ENCODE results near the gene SFMBT2.
A peak's percentile ranks its signal among the peaks of the same experiment; 100 is the strongest.

SFMBT2 gene

DNA sequence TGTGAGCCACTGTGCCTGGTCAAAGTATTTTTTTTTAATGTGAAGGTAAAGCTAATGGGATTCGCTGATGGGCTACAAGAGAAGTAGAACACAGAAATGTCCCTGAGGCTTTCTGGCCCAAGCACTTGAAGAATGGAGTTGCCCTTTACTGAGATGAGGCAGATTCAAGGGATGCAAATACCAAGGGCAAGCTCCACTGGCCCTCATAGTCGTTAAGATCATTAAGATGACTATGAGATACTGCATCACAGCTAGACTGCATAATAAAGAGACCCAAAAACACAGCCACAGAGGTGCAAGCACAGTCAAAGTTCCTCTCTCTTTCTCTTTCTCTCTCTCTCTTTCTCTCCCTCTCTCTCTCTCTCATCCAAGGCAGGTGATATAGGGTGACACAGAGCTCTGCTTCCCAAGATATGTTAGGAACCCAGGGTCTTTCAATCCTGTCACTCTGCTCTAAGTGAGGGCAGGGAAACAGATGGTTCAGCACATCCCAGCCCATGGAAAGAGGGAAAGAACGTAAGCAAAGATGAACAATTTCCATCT is 117.4 kb downstream of the SFMBT2 start:
- DNase-seq = no peak

DNA sequence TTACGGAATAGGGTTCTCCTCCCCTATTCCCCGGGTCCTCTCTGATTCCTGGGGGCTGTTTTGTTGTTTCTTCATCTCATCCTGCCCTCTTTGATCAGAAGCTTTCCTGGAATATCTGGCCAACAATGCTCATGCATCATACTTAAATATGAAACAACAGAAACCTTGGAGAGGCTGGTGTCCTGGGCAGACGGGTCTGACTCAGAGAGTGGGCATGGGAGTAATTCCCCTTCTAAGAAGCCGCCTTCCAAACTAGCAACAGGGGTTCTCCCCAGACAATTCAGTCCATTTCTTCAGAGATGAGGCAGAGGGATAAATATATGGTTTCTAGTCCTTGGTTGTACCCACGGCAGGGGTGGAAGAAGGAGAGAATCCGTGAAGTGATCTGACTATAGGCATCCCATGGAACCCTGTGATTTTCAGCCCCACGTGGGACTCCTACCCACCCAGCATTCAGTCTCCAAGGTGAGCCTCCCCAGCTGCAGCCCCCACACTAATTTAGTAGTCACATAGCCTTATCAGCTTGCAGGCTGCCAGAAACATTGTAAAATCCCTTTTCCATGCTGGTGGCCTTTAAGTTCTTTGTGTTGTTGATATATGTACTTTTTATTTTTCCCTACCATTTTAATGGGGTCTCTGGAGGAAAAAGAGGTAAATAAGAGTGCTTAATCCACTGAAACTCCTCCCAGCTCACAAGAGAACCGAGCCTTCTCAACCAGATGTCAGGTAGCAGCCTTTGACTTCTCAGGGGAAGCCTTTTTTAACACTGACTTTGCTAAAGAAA is 119.2 kb downstream of the SFMBT2 start:
- DNase-seq = no peak

DNA sequence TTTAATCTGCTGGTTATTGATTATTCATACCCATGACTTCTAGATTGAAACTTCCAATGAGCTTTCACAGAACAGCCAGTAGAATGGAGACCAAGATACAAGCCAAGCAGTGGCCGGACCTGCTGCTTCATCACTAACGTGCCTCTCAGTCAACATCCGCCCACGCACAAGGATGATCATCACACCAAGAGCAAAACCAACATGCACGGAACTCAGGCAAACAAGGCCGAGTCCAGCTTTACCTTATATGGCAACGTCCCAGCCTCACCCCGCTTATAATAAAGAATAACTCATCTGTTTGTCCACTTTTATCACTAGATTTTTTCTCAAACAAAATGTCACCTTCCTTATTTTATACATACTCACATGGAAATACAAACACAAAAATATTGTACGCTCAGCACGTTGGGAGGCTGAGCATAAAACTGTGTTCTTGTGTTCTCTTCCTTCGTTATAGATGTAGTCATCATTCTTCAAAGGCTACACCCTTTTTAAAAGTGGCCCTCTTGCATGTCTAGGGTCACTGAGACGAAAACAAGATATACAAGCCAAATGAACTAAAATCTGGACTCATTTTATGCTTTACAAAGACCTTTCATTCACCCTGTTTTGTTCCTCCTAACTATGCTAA is 122.7 kb downstream of the SFMBT2 start:
- no peak for DNase-seq

DNA sequence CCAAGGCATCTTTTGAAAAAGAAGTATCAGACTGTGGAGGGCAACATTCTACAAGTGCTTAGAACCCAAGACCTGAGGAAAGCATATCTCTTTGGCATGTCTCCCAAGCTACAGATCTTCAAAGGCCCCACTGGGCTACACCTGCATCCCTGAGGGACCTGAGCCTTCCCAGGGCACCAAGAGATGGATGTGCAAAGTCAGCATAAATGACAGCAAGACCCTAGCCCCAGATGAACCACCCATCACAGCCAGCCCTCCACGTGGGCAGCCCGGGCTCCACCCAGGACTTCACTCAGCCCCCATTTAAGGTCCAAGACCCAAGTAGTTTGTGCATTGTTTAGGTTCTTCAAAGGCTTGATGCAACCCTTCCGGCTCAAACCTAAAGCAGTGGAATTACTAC is 123.5 kb downstream of the SFMBT2 start:
- DNase-seq = no peak

DNA sequence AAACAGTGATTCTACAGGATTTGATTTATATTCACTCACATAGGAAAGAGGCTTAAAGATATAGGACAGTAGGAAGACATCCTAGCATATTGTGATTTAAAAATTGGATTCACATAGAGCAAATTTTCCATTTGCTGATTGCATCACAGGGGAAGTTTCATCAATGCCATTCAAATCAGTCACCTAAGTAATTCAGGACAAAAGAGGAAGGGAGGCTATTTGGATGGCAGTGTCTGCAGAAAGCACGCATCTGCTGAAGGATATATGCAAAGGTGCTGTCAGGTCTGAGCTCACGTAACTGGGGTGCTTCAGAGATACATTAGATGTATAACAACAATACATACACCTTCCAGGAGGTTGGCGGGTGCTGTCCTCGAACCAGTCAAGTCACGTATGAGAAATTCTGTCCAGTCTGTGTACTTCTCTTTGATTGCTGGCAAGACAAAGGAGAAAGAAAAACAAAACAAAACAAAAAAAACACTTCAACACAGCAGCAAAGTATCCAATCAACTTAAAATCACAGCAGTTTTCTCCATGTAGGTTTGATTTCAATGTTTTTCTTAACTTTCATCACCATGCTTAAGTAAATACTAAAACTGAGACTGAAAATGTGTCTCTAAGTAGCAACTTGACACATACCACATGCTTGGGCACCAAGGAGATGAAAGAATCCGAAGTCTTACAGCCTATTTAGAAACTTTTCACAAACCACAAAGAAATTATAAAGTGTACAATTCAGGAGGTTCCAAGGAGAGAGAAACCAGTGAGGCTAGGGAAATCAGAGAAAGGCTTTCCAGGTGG is 125.1 kb downstream of the SFMBT2 start:
- DNase-seq = no peak

DNA sequence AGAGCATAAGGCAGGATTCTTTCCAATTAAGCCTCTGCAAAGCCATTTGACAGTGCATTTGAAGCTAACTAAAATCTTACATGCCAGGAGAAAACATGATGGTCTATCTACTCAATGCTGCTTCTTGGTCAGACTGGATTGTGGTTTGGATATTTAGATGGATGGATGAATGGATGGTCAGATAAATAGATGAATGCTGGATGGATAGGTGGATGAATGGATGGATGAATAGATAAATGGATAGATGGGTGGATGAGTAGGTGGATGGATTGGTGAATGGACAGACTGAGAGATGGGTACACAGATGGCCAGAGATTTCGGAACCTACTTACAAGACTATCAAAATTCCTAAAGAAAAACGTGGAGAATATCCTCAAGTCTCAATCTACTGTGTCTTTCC is 127.6 kb downstream of the SFMBT2 start:
- no peak for DNase-seq

DNA sequence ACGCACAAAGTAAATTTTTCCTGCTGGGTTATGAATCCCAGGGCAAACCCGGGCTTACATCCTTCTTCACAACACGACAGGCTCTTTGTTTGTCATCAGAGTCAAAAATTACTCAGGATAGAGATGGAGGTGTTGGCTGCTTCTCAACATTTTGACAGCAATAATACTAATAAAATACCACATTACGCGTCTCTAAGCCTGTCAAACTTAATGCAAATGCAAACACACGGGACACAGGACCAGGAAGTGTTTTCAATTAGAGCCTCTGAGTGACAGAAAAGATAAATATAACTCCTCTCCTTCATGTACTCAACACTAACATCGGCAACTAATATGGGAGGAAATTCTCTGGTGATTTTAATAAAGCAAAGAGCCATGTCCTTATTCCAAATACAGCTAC is 128.4 kb downstream of the SFMBT2 start:
- no peak for DNase-seq

DNA sequence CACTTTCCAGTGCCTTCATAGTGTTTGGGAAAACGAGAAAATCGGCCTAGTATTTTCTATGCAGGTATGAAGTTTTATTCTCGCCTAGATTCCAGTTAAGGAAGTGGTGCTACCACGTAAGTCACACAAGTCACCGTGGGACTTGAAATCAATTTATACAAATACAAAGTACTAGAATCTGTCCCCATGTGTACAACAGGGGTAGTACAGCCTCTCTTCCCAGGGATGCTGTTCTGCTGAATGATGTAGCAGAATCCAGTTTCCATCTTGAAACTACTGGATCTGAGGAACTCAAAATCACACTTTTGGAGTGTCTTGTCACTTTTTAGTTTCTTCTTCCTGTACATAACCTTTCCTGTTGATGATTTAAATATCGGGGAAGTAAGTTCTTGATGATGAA is 129.4 kb downstream of the SFMBT2 start:
- no peak for DNase-seq

DNA sequence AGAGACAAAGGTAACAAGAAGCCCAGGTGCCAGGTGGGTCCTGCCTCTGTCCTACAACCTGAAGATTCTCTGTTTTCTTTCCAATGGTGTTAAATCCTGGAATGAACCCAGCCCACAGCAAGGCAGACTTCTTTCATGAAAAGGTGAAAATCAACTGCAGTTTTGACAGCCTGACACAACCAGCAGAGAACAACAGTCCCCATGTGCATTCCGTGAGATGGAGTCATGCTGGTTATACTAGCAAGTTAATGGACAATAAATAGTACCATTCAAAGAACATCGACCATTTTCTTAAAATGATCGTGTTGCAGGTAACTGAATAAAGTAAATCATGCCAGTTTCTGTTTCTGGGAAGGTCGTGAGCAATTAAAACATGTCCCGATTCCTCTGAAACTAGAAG is 131.5 kb downstream of the SFMBT2 start:
- DNase-seq = no peak

DNA sequence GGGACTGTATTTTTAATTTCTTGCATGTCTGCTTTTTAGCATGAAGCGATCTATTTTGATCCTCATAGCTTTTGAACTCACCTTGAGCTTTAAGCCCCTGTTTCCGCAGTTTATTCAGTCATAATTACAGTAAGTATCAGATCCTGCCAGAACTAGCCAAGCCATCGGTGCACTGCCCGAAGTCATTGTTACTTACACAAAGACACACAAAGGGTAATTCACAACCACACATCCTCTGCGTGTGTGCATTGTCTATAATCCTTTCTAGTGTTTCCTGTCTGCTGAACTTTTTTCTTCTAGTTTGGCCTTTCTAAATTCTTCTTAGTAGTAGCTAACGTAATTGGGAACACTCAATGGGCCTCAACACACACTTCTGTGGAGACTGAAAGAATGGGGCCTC is 133.0 kb downstream of the SFMBT2 start:
- DNase-seq = no peak

DNA sequence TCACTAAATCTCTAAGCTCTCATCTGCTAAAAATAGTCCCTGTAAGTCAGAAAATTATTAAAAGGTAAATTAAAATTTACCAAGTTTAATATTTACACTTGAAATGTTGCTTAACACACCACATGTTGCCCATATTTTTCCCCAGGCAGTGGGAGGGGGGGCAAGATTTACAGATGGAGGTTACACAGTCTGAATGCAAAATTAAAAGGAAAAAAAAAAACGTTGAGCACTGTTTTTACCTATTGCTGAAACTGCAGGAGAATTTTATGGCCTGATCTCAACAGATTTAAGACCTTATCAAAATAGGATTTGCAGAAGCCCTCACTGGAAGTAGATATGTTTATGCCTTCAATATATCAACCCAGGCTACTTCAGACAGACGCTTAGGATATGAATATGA is 133.4 kb downstream of the SFMBT2 start:
- no peak for DNase-seq

DNA sequence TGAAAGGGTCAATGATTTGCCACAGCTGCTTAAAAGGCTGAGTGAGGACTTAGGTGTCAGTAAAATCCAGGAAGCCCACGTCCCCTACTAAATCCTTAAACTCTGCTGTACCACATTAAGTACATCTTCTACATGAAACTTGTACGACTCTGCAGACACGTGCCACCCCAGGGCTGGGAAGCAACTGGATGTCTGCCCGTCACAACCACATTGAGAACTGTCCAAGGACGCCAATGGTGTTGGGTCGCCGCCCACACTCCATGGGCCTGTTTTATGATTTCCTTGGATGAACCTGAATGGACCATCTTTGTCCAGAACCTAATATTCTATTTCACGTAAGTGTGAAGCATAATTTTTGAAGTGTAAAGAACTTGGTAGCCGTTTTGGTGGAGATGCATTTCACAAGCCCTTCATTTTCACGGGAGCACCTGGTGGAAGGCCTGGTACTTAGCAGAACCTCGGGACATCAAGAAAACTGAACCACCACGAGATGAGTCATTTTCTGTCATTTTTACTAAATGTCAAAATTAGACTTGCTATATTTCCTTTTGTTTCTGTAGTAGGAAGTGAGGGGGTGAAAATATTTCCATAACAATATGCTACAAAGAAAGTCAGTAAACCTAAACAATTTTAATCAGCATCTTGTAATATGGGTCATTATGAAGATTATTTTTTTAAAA is 134.9 kb downstream of the SFMBT2 start:
- DNase-seq = no peak

DNA sequence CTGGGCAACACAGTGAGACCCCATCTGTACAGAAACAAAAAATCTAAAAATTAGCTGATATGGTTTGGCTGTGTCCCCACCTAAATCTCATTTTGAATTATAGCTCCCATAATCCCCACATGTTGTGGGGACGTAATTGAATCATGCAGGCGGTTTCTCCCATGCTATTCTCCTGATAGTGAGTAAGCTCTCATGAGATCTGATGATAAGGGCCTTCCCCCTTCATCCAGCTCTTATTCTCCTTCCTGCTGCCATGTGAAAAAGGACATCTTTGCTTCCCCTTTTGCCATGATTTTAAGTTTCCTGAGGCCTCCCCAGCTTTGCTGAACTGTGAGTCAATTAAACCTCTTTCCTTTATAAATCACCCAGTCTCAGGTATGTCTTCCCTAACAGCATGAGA is 136.5 kb downstream of the SFMBT2 start:
- no peak for DNase-seq

DNA sequence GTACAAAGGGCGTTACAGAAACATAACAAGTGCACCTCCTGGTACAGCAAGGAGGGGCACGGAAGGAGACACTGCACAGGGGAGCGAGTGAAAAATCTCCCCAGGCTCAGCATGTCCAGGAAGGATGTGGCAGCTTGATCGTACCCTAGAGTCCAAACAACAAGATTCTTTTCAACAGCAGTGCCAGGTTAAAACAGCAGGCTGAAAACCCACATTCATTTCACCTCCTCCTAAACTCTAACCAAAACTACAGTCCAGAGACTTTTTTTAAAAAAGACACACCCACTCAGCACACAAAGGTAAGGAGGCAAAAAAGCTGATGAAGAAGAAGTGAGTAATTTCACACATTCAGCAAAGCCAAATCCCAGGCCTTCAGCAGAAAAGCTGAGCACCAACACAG is 138.8 kb downstream of the SFMBT2 start:
- no peak for DNase-seq

DNA sequence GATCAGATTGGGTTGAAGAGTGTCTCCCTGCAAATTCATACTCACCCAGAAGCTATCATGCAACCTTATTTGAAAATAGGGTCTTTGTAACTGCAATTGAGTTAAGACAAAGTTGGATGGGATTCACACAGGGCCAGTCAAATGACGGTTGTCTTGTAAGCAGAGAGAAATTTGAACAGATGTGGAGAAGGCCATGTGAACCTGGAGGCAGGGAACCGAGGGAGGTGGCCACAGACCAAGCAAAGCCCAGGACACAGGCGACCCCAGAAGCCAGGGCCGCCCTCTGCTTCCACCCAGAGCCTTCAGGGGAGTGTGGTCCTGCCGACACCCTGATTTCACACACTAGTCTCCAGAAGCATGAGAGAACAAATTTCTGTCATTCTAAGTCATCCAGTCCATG is 140.8 kb downstream of the SFMBT2 start:
- DNase-seq = no peak

DNA sequence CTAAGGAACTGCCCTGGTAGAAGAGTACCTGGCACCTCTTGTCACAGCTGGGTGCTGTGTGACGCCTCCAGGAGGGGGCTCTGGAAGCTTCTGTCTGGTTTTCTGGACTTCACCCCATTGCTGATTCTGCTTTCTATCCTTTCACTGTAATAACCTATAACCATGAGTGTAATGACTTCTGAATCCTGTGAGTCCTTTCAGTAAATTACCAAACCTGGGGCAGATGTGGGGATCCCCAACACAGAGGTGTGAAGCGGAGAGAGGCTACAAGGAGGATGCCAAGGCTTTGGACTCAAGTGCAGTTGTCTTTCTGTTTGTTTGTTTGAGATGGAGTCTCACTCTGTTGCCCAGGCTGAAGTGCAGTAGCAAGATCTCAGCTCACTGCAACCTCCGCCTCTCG is 143.7 kb downstream of the SFMBT2 start:
- no peak for DNase-seq

DNA sequence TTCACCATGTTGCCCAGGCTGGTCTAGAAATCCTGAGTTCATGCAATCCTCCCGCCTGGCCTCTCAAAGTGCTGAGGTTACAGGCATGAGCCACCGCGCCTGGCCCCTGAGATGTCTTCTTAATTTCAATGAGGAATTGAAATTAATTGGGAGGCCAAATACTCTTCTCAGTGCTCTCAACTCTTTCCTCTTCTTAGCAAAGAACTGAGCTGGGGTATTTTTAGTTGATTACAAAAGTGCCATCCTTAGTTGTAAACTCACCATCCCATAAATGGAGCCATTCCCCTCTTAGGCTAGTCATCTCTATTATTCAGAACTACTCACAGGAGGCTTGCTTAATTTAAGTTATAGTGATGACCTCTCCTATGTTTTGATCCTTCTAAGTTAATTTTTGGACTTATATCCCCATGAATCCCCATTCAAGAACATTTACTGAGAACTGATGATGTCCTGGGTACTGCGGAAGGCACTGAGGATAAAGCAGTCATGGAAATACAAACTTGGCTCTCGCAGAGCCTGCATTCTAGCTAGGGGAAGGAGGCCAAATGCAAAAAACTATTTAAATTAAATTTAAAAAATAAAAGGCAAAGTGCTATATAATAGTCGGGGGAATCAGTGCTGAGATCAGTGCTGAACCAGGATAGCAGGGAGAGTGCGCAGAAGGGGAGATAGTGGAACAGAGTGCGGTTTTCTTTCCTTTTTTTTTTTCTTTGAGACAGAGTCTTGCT is 145.3 kb downstream of the SFMBT2 start:
- no peak for DNase-seq

DNA sequence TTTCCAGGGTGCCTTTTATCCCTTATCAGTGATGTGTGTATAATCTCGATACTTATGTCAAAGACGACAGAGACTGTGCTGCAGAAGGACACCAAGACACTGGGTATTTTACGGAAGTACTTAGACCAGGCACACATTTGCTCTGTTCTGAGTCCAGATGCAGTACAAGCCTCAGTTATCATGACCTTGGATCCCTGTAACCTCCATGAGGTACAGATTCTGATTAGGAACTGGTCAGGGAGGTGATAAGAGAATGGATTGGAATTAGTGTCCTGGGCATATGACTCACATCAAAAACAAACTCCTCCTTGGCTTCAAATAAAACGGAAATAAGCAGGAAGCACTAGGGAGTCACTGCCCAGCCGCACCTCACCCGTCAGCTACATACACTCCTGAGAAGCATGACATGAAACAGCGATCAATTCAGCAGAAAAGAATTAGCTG is 146.5 kb downstream of the SFMBT2 start:
- no peak for DNase-seq

DNA sequence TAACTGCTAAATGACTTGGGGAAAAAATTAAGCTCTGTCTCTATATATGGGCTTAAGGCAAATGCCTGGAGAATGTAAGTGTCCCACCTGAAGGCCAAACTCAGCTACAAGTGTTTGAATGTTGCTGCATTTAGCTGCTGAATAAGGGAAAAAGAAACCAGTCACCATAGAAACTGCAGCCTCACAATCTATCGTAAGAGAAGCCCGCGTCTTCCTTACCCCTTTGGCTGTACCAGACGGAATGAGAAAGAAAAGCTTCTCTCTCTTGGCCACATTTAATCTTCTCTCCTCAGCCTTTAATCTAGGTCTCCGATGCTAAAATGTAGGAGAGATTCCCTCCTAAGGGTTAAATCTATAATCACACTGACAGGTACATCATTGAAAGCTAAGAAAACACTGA is 147.2 kb downstream of the SFMBT2 start:
- DNase-seq = no peak

DNA sequence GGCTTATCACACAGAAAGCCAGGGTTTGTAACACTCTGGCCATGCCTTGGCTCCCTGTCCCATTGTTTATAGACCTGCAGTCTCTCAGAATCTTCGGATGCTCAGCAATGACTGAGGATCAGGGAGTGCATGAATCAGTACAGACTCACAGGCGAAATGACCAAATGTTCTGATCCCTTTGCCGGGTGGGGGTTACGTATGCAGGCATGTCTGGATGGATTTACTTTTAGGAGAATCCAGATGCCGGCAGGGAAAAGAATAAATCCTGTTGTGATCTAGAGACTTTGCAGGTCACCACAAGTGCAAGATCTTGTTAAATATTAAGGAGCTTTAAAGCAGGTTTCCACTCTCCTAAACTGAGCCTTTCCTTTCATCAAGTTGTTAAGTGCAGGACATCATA is 149.5 kb downstream of the SFMBT2 start:
- DNase-seq = no peak

DNA sequence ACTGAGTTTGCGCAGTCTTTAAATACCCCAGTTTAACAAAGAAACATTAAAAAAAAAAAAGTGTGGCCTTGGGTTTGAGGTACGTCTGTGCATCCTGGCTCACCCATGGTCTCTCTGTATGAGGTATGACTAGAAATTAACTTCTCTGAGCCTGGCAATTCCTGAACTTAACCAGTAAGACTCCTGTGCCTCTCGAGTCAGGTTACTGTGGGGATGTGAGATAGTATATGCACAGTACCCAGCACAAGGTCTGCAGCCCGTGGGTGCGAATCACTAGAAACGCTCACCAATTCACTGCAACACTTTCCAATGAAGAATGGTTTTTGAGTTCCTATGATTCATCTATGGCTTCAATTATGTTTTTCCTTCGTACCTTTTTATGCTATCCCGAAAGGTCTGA is 149.9 kb downstream of the SFMBT2 start:
- DNase-seq = no peak

DNA sequence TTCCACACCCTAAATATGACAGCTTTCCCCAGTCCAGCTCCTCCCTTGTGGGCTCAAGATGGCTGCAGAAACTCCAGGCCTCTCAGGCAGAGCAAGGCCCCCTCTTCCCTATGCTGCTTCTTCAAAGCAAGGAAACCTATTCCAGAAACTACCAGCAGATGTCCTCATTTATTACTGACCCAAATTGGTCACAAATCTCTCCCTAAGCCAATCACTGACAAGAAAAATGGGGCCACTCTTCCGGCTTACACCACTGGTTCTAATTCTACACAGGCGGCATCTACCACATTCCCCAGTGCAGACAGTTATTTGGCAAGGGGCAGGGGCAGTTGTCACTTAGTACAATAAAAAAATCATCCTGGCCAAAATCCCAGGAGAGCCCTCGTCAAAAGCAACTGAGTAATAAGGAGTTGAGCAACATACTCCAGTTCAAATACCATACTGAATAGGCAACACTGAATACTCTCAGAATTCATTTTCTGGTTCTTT is 150.4 kb downstream of the SFMBT2 start:
- peak; percentile 31 for DNase-seq
